HG03097 (cell line): ENCODE measurements around the gene AKT2.

Source experiments
- ATAC-seq: cut with Tn5 transposase; IDR thresholded peaks from one replicate; pipeline ENCODE4 v1.9.1; 2021; ENCODE audit not compliant: unreplicated experiment, low FRiP score

The AKT2 gene

GRCh38 chr19:40274585-40275544 is 10.3 kb downstream of the AKT2 start:
- no peak for ATAC-seq

GRCh38 chr19:40273469-40274360 is 11.4 kb downstream of the AKT2 start:
- no peak for ATAC-seq

- no peak for ATAC-seq
These were observed 12.9 kb downstream of the AKT2 start for GRCh38 chr19:40272261-40272660.

GRCh38 chr19:40271706-40272105 is 13.4 kb downstream of the AKT2 start:
- no peak for ATAC-seq

- no peak for ATAC-seq
These were observed 14.6 kb downstream of the AKT2 start for GRCh38 chr19:40270362-40271089.

- no peak for ATAC-seq
These were observed 15.8 kb downstream of the AKT2 start for GRCh38 chr19:40269216-40269940.

- ATAC-seq, result no peak
These were observed 17.5 kb downstream of the AKT2 start for GRCh38 chr19:40267601-40267997.

- ATAC-seq, result no peak
These were observed 18.1 kb downstream of the AKT2 start for GRCh38 chr19:40266912-40267600.

- ATAC-seq, result no peak
These were observed 19.0 kb downstream of the AKT2 start for GRCh38 chr19:40266119-40266518.

GRCh38 chr19:40265763-40266099 is 19.4 kb downstream of the AKT2 start:
- no peak for ATAC-seq

- no peak for ATAC-seq
These were observed 19.9 kb downstream of the AKT2 start for GRCh38 chr19:40265055-40265762.

- no peak for ATAC-seq
These were observed 20.7 kb downstream of the AKT2 start for GRCh38 chr19:40264314-40265054.

GRCh38 chr19:40263440-40264313 is 21.5 kb downstream of the AKT2 start:
- ATAC-seq, result no peak

GRCh38 chr19:40262422-40262821 is 22.7 kb downstream of the AKT2 start:
- ATAC-seq, result no peak

- no peak for ATAC-seq
These were observed 23.5 kb downstream of the AKT2 start for GRCh38 chr19:40261631-40262030.

- ATAC-seq, result no peak
These were observed 28.0 kb downstream of the AKT2 start for GRCh38 chr19:40257096-40257517.

GRCh38 chr19:40256512-40256911 is 28.6 kb downstream of the AKT2 start:
- ATAC-seq, result no peak
